HG03469 (cell line): ENCODE measurements around the gene PRKD3.
A peak's percentile ranks its signal among the peaks of the same experiment; 100 is the strongest.

ENCODE experiments used
- ATAC-seq: cut with Tn5 transposase; IDR thresholded peaks from one replicate; pipeline ENCODE4 v1.9.1; 2021; ENCODE audit warnings: mild to moderate bottlenecking, moderate library complexity, moderate number of reproducible peaks; ENCODE audit not compliant: unreplicated experiment

The PRKD3 gene

GRCh38 chr2:37324786-37325624 is at the start of gene PRKD3:
PRKD3 (minus strand) TSS chr2:37324833; CDS start chr2:37316524, 8,309 bp downstream.
- ATAC-seq, result peak; percentile 38

- ATAC-seq, result no peak
These were observed 47.4 kb upstream of the PRKD3 start for GRCh38 chr2:37372000-37372399.

GRCh38 chr2:37370666-37371065 is 46.0 kb upstream of the PRKD3 start:
- ATAC-seq, result no peak

GRCh38 chr2:37367984-37368383 is 43.4 kb upstream of the PRKD3 start:
- no peak for ATAC-seq

GRCh38 chr2:37367310-37367709 is 42.7 kb upstream of the PRKD3 start:
- no peak for ATAC-seq

- ATAC-seq, result no peak
These were observed 42.1 kb upstream of the PRKD3 start for GRCh38 chr2:37366773-37367172.

GRCh38 chr2:37365669-37366068 is 41.0 kb upstream of the PRKD3 start:
- no peak for ATAC-seq

GRCh38 chr2:37364351-37364750 is 39.7 kb upstream of the PRKD3 start:
- no peak for ATAC-seq

- no peak for ATAC-seq
These were observed 37.5 kb upstream of the PRKD3 start for GRCh38 chr2:37361994-37362698.

GRCh38 chr2:37361216-37361815 is 36.7 kb upstream of the PRKD3 start:
- no peak for ATAC-seq

GRCh38 chr2:37358466-37358865 is 33.8 kb upstream of the PRKD3 start:
- no peak for ATAC-seq

GRCh38 chr2:37357530-37357929 is 32.9 kb upstream of the PRKD3 start:
- ATAC-seq, result no peak

GRCh38 chr2:37357069-37357468 is 32.4 kb upstream of the PRKD3 start:
- ATAC-seq, result no peak

GRCh38 chr2:37356299-37356698 is 31.7 kb upstream of the PRKD3 start:
- ATAC-seq, result no peak

- ATAC-seq, result no peak
These were observed 31.1 kb upstream of the PRKD3 start for GRCh38 chr2:37355735-37356134.

- ATAC-seq, result no peak
These were observed 29.9 kb upstream of the PRKD3 start for GRCh38 chr2:37354531-37354930.

- ATAC-seq, result no peak
These were observed 25.4 kb upstream of the PRKD3 start for GRCh38 chr2:37350034-37350433.

- ATAC-seq, result no peak
These were observed 24.7 kb upstream of the PRKD3 start for GRCh38 chr2:37349231-37349860.

GRCh38 chr2:37348155-37348554 is 23.5 kb upstream of the PRKD3 start:
- no peak for ATAC-seq

GRCh38 chr2:37344453-37345361 is 20.1 kb upstream of the PRKD3 start, which contains the start of gene QPCT:
QPCT (plus strand) TSS chr2:37344630; CDS start chr2:37344732, 102 bp downstream.
- ATAC-seq, result no peak
